NB4 (cell line): ENCODE data around the gene ANKRD11.

Source experiments
- DNase-seq: peaks from one replicate; pipeline ENCODE4 v3.0.0; 2010; ENCODE audit warnings: low read depth
- H3K4me3 ChIP-seq: one replicate; pipeline ENCODE4 v1.5.1; 2011; ENCODE audit warnings: mild to moderate bottlenecking, low read depth, low read length, moderate library complexity
- MYC ChIP-seq: IDR thresholded peaks from 2 replicates; pipeline ENCODE4 v1.6.1; 2011; ENCODE audit warnings: low read depth, low read length
- POLR2A ChIP-seq: IDR thresholded peaks from 2 replicates; pipeline ENCODE4 v1.6.1; 2011; ENCODE audit warnings: mild to moderate bottlenecking; ENCODE audit not compliant: insufficient read length; ENCODE audit errors: extremely low read depth
- TF ChIP-seq, protein P1 (sequence below): IDR thresholded peaks from one replicate; pipeline ENCODE4 v1.5.1; 2012; ENCODE audit warnings: low read depth, low read length
- TF ChIP-seq, protein P2 (sequence below): IDR thresholded peaks from 2 replicates; pipeline ENCODE4 v1.6.1; 2011; ENCODE audit warnings: low read depth, low read length

Gene ANKRD11

GRCh38 chr16:89355007-89355406 is 135.4 kb downstream of the ANKRD11 start:
- TF ChIP-seq MYC: no peak
- TF ChIP-seq, protein P1, sequence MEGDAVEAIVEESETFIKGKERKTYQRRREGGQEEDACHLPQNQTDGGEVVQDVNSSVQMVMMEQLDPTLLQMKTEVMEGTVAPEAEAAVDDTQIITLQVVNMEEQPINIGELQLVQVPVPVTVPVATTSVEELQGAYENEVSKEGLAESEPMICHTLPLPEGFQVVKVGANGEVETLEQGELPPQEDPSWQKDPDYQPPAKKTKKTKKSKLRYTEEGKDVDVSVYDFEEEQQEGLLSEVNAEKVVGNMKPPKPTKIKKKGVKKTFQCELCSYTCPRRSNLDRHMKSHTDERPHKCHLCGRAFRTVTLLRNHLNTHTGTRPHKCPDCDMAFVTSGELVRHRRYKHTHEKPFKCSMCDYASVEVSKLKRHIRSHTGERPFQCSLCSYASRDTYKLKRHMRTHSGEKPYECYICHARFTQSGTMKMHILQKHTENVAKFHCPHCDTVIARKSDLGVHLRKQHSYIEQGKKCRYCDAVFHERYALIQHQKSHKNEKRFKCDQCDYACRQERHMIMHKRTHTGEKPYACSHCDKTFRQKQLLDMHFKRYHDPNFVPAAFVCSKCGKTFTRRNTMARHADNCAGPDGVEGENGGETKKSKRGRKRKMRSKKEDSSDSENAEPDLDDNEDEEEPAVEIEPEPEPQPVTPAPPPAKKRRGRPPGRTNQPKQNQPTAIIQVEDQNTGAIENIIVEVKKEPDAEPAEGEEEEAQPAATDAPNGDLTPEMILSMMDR: no peak
- TF ChIP-seq POLR2A: no peak
- TF ChIP-seq, protein P2, sequence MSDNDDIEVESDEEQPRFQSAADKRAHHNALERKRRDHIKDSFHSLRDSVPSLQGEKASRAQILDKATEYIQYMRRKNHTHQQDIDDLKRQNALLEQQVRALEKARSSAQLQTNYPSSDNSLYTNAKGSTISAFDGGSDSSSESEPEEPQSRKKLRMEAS: no peak
- H3K4me3 ChIP-seq: no peak overlapping the region

GRCh38 chr16:89354325-89354724 is 136.0 kb downstream of the ANKRD11 start:
- no peak for DNase-seq
- no peak overlapping the region for H3K4me3 ChIP-seq
- no peak for TF ChIP-seq MYC
- TF ChIP-seq POLR2A: no peak
- TF ChIP-seq, protein P1: no peak
- TF ChIP-seq, protein P2: no peak

More at GRCh38 chr16:89355007-89355406, 135.4 kb downstream of the ANKRD11 start:
- no peak for DNase-seq

- H3K4me3 ChIP-seq: no peak overlapping the region
- TF ChIP-seq MYC: no peak
- TF ChIP-seq, protein P2: no peak
- TF ChIP-seq, protein P1: no peak
- no peak for TF ChIP-seq POLR2A
- DNase-seq: no peak
Measured at GRCh38 chr16:89352091-89352681, 138.2 kb downstream of the ANKRD11 start.

GRCh38 chr16:89351645-89352044 is 138.7 kb downstream of the ANKRD11 start:
- DNase-seq: no peak
- TF ChIP-seq POLR2A: no peak

GRCh38 chr16:89350701-89351380 is 139.5 kb downstream of the ANKRD11 start:
- H3K4me3 ChIP-seq: no peak overlapping the region
- DNase-seq: no peak
- TF ChIP-seq MYC (no peak), POLR2A (no peak)
- TF ChIP-seq, protein P2: no peak
- TF ChIP-seq, protein P1: no peak

More at GRCh38 chr16:89351645-89352044, 138.7 kb downstream of the ANKRD11 start:
- no peak overlapping the region for H3K4me3 ChIP-seq

DNA sequence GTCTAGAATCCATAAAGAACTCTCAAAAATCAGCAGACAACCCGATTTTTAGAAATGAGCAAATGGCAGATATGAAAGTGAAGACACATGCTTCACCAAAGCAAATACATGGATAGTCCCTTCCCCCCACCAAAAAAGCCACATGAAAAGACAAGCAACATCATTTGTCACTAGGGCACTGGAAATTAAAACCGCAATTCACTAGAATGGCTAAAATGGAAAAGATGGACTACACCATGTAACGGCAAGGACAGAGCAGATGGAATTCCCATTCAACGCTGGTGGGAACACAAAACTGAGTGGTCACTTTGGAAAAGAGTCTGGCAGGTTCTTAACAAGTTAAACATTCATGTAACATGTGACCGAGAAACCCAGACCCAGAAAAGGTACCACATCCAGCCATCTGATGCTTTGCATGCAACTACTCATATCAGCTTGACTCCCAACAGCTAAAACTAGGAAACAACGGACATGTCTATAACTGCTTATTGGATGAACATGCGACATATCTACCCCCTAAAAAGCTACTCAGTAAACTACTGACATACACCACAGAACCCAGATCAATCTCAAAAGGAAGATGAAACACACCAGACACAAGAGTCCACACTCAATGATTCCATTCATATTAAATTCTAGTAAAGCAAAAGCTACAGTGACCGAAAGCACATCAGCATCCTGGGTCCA is 140.3 kb downstream of the ANKRD11 start:
- TF ChIP-seq, protein P1: no peak
- TF ChIP-seq, protein P2: no peak
- no peak for TF ChIP-seq MYC
- TF ChIP-seq POLR2A: no peak
- H3K4me3 ChIP-seq: no peak overlapping the region
- DNase-seq: no peak
